ENCODE results near the gene SENP6. TPM values are rescaled to one million over a fixed set of nuclear protein-coding genes. Genes with fewer than 3 reads are reported as not detected.
"Not testable (repeated sequence)": the region's sequence is repeated elsewhere in the genome, so short reads cannot be mapped to it uniquely, and the experiment has no call there.

The SENP6 gene
- total and polyA plus RNA-seq, 2 experiments from 2014 or later, result 35.9 to 102 TPM

DNA sequence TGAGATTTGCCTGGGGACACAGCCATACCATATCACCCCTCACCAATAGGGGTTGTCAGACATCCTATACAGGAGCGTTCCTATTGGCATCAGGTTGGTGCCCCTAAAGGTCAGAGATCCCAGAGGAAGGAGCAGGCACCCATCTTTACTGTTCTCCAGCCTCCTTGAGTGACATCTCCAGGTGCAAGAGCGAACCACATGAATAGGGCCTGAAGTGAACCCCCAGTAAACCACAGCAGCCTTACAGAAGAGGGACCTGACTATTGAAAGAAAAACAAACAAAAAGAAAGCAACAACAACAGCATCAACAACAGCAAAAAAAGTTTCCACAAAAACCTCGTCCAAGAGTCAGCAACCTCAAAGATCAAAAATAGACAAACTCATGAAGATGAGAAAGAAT lies 32.7 kb upstream of the SENP6 start:
- TF ChIP-seq CTCF (IDR thresholded peaks at IDR 0.05; ENCODE audit: poor library complexity) (no peak), EZH2phosphoT487 (IDR thresholded peaks at IDR 0.05; ENCODE audit: low read depth, severe bottlenecking, unreplicated experiment) (no peak), EZH2 (IDR thresholded peaks at IDR 0.05; ENCODE audit: borderline replicate concordance) (no peak)
- Histone ChIP-seq H2AFZ (no peak overlapping the region), H3K9me2 (replicated peaks; ENCODE audit: insufficient read depth) (no peaks in the 10 kb centered on the region), H3K4me2 (no peak overlapping the region), H3K4me1 (ENCODE audit: insufficient read depth) (no peaks in the 10 kb centered on the region), H3K79me2 (no peaks in the 10 kb centered on the region), H3K9me3 (ENCODE audit: low read depth) (no peaks in the 10 kb centered on the region), H3K27ac (no peak overlapping the region), H3K4me3 (no peak overlapping the region), H4K20me1 (ENCODE audit: insufficient read depth, poor library complexity, severe bottlenecking) (no peaks in the 10 kb centered on the region), H3K36me3 (replicated peaks; ENCODE audit: insufficient read depth, low read depth) (no peaks in the 10 kb centered on the region), H3K27me3 (no peaks in the 10 kb centered on the region)
- DNase-seq (ENCODE audit: low spot score), result no peak
- WGBS (ENCODE audit: low lambda C conversion rate, missing lambda C conversion rate), result 63% methylated on average over 3 of the region's 3 CpGs

- not testable (repeated sequence) for DNase-seq (ENCODE audit: low spot score); H3K36me3 ChIP-seq (replicated peaks; ENCODE audit: insufficient read depth, low read depth); H4K20me1 ChIP-seq (ENCODE audit: insufficient read depth, poor library complexity, severe bottlenecking); H3K9me3 ChIP-seq (ENCODE audit: low read depth); H3K4me3 ChIP-seq; H2AFZ ChIP-seq; H3K4me2 ChIP-seq; H3K4me1 ChIP-seq (ENCODE audit: insufficient read depth); H3K27me3 ChIP-seq; H3K9me2 ChIP-seq (replicated peaks; ENCODE audit: insufficient read depth); H3K27ac ChIP-seq; H3K79me2 ChIP-seq
- WGBS (ENCODE audit: low lambda C conversion rate, missing lambda C conversion rate), result 90% methylated on average over 6 of the region's 6 CpGs
Measured at GRCh38 chr6:75570671-75571070, 31.0 kb upstream of the SENP6 start.

DNA sequence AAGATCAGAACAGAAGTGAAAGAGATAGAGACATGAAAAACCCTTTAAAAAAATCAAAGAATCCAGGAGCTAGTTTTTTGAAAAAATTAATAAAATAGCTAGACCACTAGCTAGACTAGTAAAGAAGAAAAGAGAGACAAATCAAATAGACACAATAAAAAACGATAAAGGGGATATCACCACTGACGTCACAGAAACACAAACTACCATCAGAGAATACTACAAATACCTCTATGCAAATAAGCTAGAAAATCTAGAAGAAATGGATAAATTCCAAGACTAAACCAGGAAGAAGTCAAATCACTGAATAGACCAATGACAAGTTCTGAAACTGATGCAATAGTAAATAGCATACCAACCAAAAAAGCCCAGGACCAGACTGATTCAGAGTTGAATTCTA lies 29.6 kb upstream of the SENP6 start:
- H3K79me2 ChIP-seq, result no peaks in the 10 kb centered on the region
- no peak overlapping the region for H3K27ac ChIP-seq
- WGBS (ENCODE audit: low lambda C conversion rate, missing lambda C conversion rate), result 91% methylated on average over 2 of the region's 2 CpGs
- no peak for DNase-seq (ENCODE audit: low spot score)
- H3K4me1 ChIP-seq (ENCODE audit: insufficient read depth), result no peaks in the 10 kb centered on the region
- TF ChIP-seq CTCF (IDR thresholded peaks at IDR 0.05; ENCODE audit: poor library complexity) (no peak), EZH2phosphoT487 (IDR thresholded peaks at IDR 0.05; ENCODE audit: low read depth, severe bottlenecking, unreplicated experiment) (no peak), EZH2 (IDR thresholded peaks at IDR 0.05; ENCODE audit: borderline replicate concordance) (no peak)
- H3K9me3 ChIP-seq (ENCODE audit: low read depth), result no peaks in the 10 kb centered on the region
- H3K27me3 ChIP-seq, result no peaks in the 10 kb centered on the region
- H3K36me3 ChIP-seq (replicated peaks; ENCODE audit: insufficient read depth, low read depth), result no peaks in the 10 kb centered on the region
- no peak overlapping the region for H3K4me3 ChIP-seq
- H3K9me2 ChIP-seq (replicated peaks; ENCODE audit: insufficient read depth), result no peaks in the 10 kb centered on the region
- H4K20me1 ChIP-seq (ENCODE audit: insufficient read depth, poor library complexity, severe bottlenecking), result no peaks in the 10 kb centered on the region
- no peak overlapping the region for H3K4me2 ChIP-seq
- no peak overlapping the region for H2AFZ ChIP-seq

- no peaks in the 10 kb centered on the region for H3K36me3 ChIP-seq (replicated peaks; ENCODE audit: insufficient read depth, low read depth)
- no peaks in the 10 kb centered on the region for H3K9me3 ChIP-seq (ENCODE audit: low read depth)
- H3K9me2 ChIP-seq (replicated peaks; ENCODE audit: insufficient read depth), result no peaks in the 10 kb centered on the region
- H3K27me3 ChIP-seq, result no peaks in the 10 kb centered on the region
- no peaks in the 10 kb centered on the region for H3K79me2 ChIP-seq
- no peak overlapping the region for H2AFZ ChIP-seq
- no peak for DNase-seq (ENCODE audit: low spot score)
- H3K4me3 ChIP-seq, result no peak overlapping the region
- no peak for TF ChIP-seq EZH2phosphoT487 (IDR thresholded peaks at IDR 0.05; ENCODE audit: low read depth, severe bottlenecking, unreplicated experiment)
- TF ChIP-seq CTCF (IDR thresholded peaks at IDR 0.05; ENCODE audit: poor library complexity), result no peak
- no peak for TF ChIP-seq EZH2 (IDR thresholded peaks at IDR 0.05; ENCODE audit: borderline replicate concordance)
- no peaks in the 10 kb centered on the region for H4K20me1 ChIP-seq (ENCODE audit: insufficient read depth, poor library complexity, severe bottlenecking)
- no peak overlapping the region for H3K27ac ChIP-seq
- H3K4me2 ChIP-seq, result no peak overlapping the region
- H3K4me1 ChIP-seq (ENCODE audit: insufficient read depth), result no peaks in the 10 kb centered on the region
- 94% methylated on average over 4 of the region's 4 CpGs for WGBS (ENCODE audit: low lambda C conversion rate, missing lambda C conversion rate)
Measured at GRCh38 chr6:75579951-75580350, 21.7 kb upstream of the SENP6 start.

Data from hepatocyte (in vitro differentiated cells).